ENCODE measurements around the gene DIPK1C. TPM values are rescaled to one million over a fixed set of nuclear protein-coding genes. Genes with fewer than 3 reads are reported as not detected.

Gene DIPK1C
- total and polyA plus RNA-seq, 3 experiments from 2014 or later, result not detected

- Mint-ChIP-seq H3K27me3 (peaks cover 8 to 43% of the 10 kb centered on the region in 2 donors), H3K4me3 (no peak overlapping the region), H3K27ac (peak overlapping the region in 1 of 8 donors; percentile 77), H3K4me1 (peaks cover 0 to 9% (median 6%) of the 10 kb centered on the region in 3 donors), H3K36me3 (peaks cover 0 to 3% (median 0%) of the 10 kb centered on the region in 3 donors), H3K9me3 (peaks cover 0 to 2% (median 0%) of the 10 kb centered on the region in 5 donors)
- no peaks in the 10 kb centered on the region for H3K36me3 ChIP-seq (ENCODE audit: insufficient read depth, low read length)
- ChIA-PET CTCF (no interaction called here), POLR2A (no interaction called here)
- no peaks in the 10 kb centered on the region for H3K9me3 ChIP-seq (ENCODE audit: low read length)
- H3K27ac ChIP-seq (ENCODE audit: low read depth, low read length), result no peak overlapping the region
- DNase-seq, result no peak
- no peak overlapping the region for H3K4me3 ChIP-seq (ENCODE audit: low read length)
- no peaks in the 10 kb centered on the region for H3K4me1 ChIP-seq (ENCODE audit: insufficient read depth, low read length)
- peaks cover 7% of the 10 kb centered on the region for H3K27me3 ChIP-seq (ENCODE audit: insufficient read depth, low read length, poor library complexity, severe bottlenecking)
These were observed 60.6 kb downstream of the DIPK1C start for GRCh38 chr18:74396171-74397169.

GRCh38 chr18:74395648-74396154 lies 61.4 kb downstream of the DIPK1C start:
- H3K4me1 Mint-ChIP-seq, result peaks cover 0 to 10% (median 9%) of the 10 kb centered on the region in 3 donors
- H3K4me3 ChIP-seq (ENCODE audit: low read length), result no peak overlapping the region
- H3K27ac Mint-ChIP-seq, result no peak overlapping the region
- H3K9me3 ChIP-seq (ENCODE audit: low read length), result no peaks in the 10 kb centered on the region
- H3K27ac ChIP-seq (ENCODE audit: low read depth, low read length), result no peak overlapping the region
- no peaks in the 10 kb centered on the region for H3K4me1 ChIP-seq (ENCODE audit: insufficient read depth, low read length)
- H3K4me3 Mint-ChIP-seq, result no peak overlapping the region
- peaks cover 7% of the 10 kb centered on the region for H3K27me3 ChIP-seq (ENCODE audit: insufficient read depth, low read length, poor library complexity, severe bottlenecking)
- ChIA-PET CTCF (no interaction called here), POLR2A (no interaction called here)
- H3K27me3 Mint-ChIP-seq, result peaks cover 8 to 45% of the 10 kb centered on the region in 2 donors
- peaks cover 0 to 3% (median 0%) of the 10 kb centered on the region in 3 donors for H3K36me3 Mint-ChIP-seq
- DNase-seq, result no peak
- H3K36me3 ChIP-seq (ENCODE audit: insufficient read depth, low read length), result no peaks in the 10 kb centered on the region
- H3K9me3 Mint-ChIP-seq, result peaks cover 0 to 2% (median 0%) of the 10 kb centered on the region in 5 donors

- CTCF ChIA-PET, result no interaction called here
- no peak overlapping the region for H3K27ac ChIP-seq (ENCODE audit: low read depth, low read length)
- H3K4me3 ChIP-seq (ENCODE audit: low read length), result no peak overlapping the region
- H3K36me3 ChIP-seq (ENCODE audit: insufficient read depth, low read length), result no peaks in the 10 kb centered on the region
- H3K27me3 ChIP-seq (ENCODE audit: insufficient read depth, low read length, poor library complexity, severe bottlenecking), result peaks cover 7% of the 10 kb centered on the region
- POLR2A ChIA-PET, result no interaction called here
- H3K4me1 ChIP-seq (ENCODE audit: insufficient read depth, low read length), result no peaks in the 10 kb centered on the region
- Mint-ChIP-seq H3K4me1 (peaks cover 0 to 10% (median 7%) of the 10 kb centered on the region in 3 donors), H3K27me3 (peaks cover 8 to 45% of the 10 kb centered on the region in 2 donors), H3K36me3 (peaks cover 0 to 3% (median 0%) of the 10 kb centered on the region in 3 donors), H3K27ac (no peak overlapping the region), H3K9me3 (peaks cover 0 to 2% (median 0%) of the 10 kb centered on the region in 5 donors), H3K4me3 (no peak overlapping the region)
- no peak for DNase-seq
- no peaks in the 10 kb centered on the region for H3K9me3 ChIP-seq (ENCODE audit: low read length)
These were observed 62.1 kb downstream of the DIPK1C start for GRCh38 chr18:74395006-74395405.

DNA sequence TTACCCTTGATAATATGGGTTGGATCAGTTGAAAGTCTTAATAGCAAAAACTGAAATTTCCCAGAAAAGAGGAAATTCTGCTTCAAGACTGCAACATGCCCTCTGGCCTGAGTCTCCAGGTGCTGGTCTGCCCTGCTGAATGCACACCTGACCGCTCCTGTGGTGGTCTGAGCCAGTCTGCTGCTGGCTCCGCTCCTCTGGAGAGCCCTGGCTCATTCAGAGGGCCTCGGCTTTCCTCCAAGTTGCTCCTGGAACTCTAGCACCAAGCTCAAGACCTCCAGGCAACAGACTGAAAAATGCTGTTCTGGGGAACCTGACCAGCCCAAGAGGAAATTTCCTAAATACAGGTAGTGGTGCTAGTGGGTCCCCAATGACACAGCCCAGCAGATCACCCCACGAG lies 64.8 kb downstream of the DIPK1C start:
- ChIA-PET POLR2A (interaction anchor here (0.8 kb wide), 1 partner anchor 19 kb away, joined by 4 read pairs; no protein-coding TSS in a partner anchor), CTCF (interaction anchor here (1.1 kb wide), 1 partner anchor 101 kb away, joined by 3 read pairs; no protein-coding TSS in a partner anchor)
- Mint-ChIP-seq H3K9me3 (peaks cover 0 to 2% (median 0%) of the 10 kb centered on the region in 5 donors), H3K27me3 (peaks cover 5 to 30% of the 10 kb centered on the region in 2 donors), H3K4me1 (peaks cover 3 to 9% (median 5%) of the 10 kb centered on the region in 3 donors), H3K36me3 (peaks cover 0 to 3% (median 0%) of the 10 kb centered on the region in 3 donors), H3K4me3 (no peak overlapping the region), H3K27ac (no peak overlapping the region)
- Histone ChIP-seq H3K4me1 (ENCODE audit: insufficient read depth, low read length) (peaks cover 9% of the 10 kb centered on the region), H3K4me3 (ENCODE audit: low read length) (no peak overlapping the region), H3K27me3 (ENCODE audit: insufficient read depth, low read length, poor library complexity, severe bottlenecking) (peaks cover 7% of the 10 kb centered on the region), H3K27ac (ENCODE audit: low read depth, low read length) (no peak overlapping the region), H3K9me3 (ENCODE audit: low read length) (no peaks in the 10 kb centered on the region), H3K36me3 (ENCODE audit: insufficient read depth, low read length) (no peaks in the 10 kb centered on the region)
- DNase-seq, result no peak

DNA sequence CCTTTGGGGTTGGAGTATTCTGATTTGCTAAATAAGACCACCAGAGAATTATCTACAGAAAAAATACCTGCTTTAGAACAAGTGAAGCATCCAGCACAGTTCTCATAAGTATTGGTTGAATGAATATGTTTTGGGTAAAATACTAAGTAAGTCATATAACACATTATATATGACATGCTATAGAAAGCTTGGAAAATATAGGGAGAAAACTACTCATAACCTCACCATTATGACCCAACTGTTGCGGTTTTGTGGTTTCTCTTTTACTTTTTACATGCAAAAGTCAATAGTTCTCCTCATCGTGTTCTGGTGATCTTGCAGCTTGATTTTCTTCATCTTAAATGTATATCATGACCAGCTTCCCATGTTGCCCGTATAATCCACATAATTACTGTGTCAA lies 66.2 kb downstream of the DIPK1C start:
- no peaks in the 10 kb centered on the region for H3K36me3 ChIP-seq (ENCODE audit: insufficient read depth, low read length)
- Mint-ChIP-seq H3K4me3 (no peak overlapping the region), H3K27ac (no peak overlapping the region), H3K4me1 (peaks cover 3 to 9% (median 5%) of the 10 kb centered on the region in 3 donors), H3K9me3 (no peaks in the 10 kb centered on the region), H3K27me3 (peaks cover 5 to 26% of the 10 kb centered on the region in 2 donors), H3K36me3 (peaks cover 0 to 3% (median 0%) of the 10 kb centered on the region in 3 donors)
- ChIA-PET CTCF (interaction anchor here (1.0 kb wide), 1 partner anchor 103 kb away, joined by 3 read pairs; no protein-coding TSS in a partner anchor), POLR2A (no interaction called here)
- DNase-seq, result no peak
- H3K27ac ChIP-seq (ENCODE audit: low read depth, low read length), result no peak overlapping the region
- peaks cover 9% of the 10 kb centered on the region for H3K4me1 ChIP-seq (ENCODE audit: insufficient read depth, low read length)
- H3K4me3 ChIP-seq (ENCODE audit: low read length), result no peak overlapping the region
- H3K9me3 ChIP-seq (ENCODE audit: low read length), result no peaks in the 10 kb centered on the region
- peaks cover 7% of the 10 kb centered on the region for H3K27me3 ChIP-seq (ENCODE audit: insufficient read depth, low read length, poor library complexity, severe bottlenecking)

DNA sequence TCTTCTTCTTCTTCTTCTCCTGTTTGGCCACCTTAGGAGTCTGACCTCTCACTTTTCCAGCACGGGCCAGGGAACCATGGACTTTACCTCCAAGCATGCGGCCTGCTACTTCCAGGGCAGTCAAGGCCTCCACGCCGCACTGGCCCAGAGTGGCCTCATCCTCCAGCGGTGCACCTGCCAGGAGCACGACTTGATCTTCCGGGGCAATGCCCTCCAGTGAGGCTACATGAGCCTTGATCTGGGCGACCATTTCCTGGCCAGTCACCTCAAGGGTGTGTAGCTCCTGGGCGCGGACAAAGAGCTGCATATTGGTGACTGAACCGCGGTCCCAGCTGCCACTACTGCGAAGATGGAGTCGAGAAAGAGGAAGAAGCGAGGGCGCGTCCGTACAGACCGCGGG lies 67.1 kb downstream of the DIPK1C start:
- Mint-ChIP-seq H3K27me3 (peaks cover 5 to 19% of the 10 kb centered on the region in 2 donors), H3K4me3 (no peak overlapping the region), H3K36me3 (peaks cover 0 to 3% (median 0%) of the 10 kb centered on the region in 3 donors), H3K27ac (no peak overlapping the region), H3K4me1 (peaks cover 3 to 9% (median 5%) of the 10 kb centered on the region in 3 donors), H3K9me3 (no peaks in the 10 kb centered on the region)
- CTCF ChIA-PET, result no interaction called here
- H3K4me3 ChIP-seq (ENCODE audit: low read length), result no peak overlapping the region
- no peaks in the 10 kb centered on the region for H3K9me3 ChIP-seq (ENCODE audit: low read length)
- peaks cover 7% of the 10 kb centered on the region for H3K27me3 ChIP-seq (ENCODE audit: insufficient read depth, low read length, poor library complexity, severe bottlenecking)
- POLR2A ChIA-PET, result interaction anchor here (0.6 kb wide), 1 partner anchor 22 kb away, joined by 3 read pairs; no protein-coding TSS in a partner anchor
- H3K4me1 ChIP-seq (ENCODE audit: insufficient read depth, low read length), result peaks cover 9% of the 10 kb centered on the region
- no peaks in the 10 kb centered on the region for H3K36me3 ChIP-seq (ENCODE audit: insufficient read depth, low read length)
- DNase-seq, result no peak
- no peak overlapping the region for H3K27ac ChIP-seq (ENCODE audit: low read depth, low read length)

DNA sequence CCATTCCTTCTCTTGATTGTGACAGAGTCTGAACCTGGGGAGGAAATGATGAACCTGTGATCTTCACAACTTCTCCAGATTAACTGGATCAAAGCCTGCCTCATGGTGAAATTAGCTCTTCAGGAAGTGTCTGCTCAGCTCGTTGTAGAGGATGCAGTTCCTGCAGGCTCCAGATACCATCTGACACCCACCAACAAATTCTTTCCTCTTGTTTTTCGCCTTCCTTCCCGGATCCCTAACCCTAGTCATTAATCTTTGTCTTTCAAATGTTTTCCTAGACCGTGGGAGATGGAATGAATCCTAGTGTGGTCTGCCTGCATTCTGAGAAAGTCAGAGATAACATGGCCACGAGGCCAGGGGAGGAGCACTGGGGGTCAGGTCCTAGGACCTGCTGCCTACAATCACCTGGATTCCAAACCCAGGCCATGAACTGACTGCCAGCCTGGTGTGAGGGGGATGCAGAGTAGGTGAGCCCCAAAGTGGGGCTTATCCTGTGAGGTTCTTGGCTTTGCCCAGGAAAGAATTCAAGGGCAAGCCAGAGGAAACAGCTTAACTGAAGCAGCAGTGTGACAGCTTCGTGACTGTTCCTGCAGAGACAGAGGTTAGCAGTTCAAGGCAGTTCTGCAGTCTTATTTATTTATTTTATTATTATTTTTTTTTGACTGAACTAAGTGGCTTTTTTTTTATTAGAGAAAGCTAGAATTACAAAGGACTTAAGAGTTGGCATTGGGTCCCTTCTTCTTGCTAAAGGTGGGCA lies 67.8 kb downstream of the DIPK1C start:
- CTCF ChIA-PET, result interaction anchor here (1.3 kb wide), 2 partner anchors 11 to 36 kb away, joined by 3 to 4 read pairs; no protein-coding TSS in a partner anchor
- H3K27me3 Mint-ChIP-seq, result peaks cover 2 to 15% of the 10 kb centered on the region in 2 donors
- peaks cover 0 to 3% (median 0%) of the 10 kb centered on the region in 3 donors for H3K36me3 Mint-ChIP-seq
- peak overlapping the region in 1 of 8 donors; percentile 45 for H3K27ac Mint-ChIP-seq
- H3K27ac ChIP-seq (ENCODE audit: low read depth, low read length), result no peak overlapping the region
- peaks cover 9% of the 10 kb centered on the region for H3K4me1 ChIP-seq (ENCODE audit: insufficient read depth, low read length)
- no peak for DNase-seq
- no peaks in the 10 kb centered on the region for H3K9me3 Mint-ChIP-seq
- H3K36me3 ChIP-seq (ENCODE audit: insufficient read depth, low read length), result no peaks in the 10 kb centered on the region
- POLR2A ChIA-PET, result interaction anchor here (0.6 kb wide), 1 partner anchor 23 kb away, joined by 3 read pairs; no protein-coding TSS in a partner anchor
- no peak overlapping the region for H3K4me3 ChIP-seq (ENCODE audit: low read length)
- no peak overlapping the region for H3K4me3 Mint-ChIP-seq
- H3K27me3 ChIP-seq (ENCODE audit: insufficient read depth, low read length, poor library complexity, severe bottlenecking), result peaks cover 7% of the 10 kb centered on the region
- H3K4me1 Mint-ChIP-seq, result peaks cover 3 to 9% (median 5%) of the 10 kb centered on the region in 3 donors
- H3K9me3 ChIP-seq (ENCODE audit: low read length), result no peaks in the 10 kb centered on the region
